Esophagus mucosa (tissue), 1 donor: ENCODE measurements around the gene WFDC2. TPM values are rescaled to one million over a fixed set of nuclear protein-coding genes. Genes with fewer than 3 reads are reported as not detected.

Experiments
- ATAC-seq: fragments of 200-7000 bp; cut with Tn5 transposase; one replicate; pipeline ENCODE4 v1.9.1; 2020
- total RNA-seq: library from RNA; stranded (reverse); gene quantifications from one replicate; pipeline ENCODE4 v1.2.4, GENCODE V29; 2023
- donor health status: DM: yes; HTN: yes; CAD: no.

Gene WFDC2, protein sequence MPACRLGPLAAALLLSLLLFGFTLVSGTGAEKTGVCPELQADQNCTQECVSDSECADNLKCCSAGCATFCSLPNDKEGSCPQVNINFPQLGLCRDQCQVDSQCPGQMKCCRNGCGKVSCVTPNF
- total RNA-seq = 37.9 TPM

- ATAC-seq = peak; percentile 60
These were observed at the start of gene WFDC2 for GRCh38 chr20:45469336-45470261. WFDC2 (plus strand) TSS chr20:45469753; CDS start chr20:45469782, 29 bp downstream.

DNA sequence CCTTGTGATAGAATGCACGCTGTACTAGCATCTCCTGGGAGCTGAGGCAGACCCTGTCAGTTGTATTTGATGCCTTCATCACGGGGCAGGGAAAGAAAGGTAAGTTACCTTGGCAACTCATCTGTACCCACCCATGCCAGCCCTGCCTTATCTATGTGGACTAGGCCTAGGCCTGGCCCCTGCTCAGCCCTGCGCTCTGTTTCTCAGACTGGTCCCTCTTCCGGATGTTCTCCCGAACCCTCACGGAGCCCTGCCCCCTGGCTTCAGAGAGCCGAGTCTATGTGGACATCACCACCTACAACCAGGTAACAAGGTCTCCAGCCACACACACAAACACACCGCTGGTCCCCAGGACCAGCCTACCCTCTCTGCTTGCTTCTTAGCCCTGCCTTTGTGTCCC is 49.4 kb upstream of the WFDC2 start:
- no peak for ATAC-seq

- ATAC-seq = no peak
These were observed 45.9 kb upstream of the WFDC2 start for GRCh38 chr20:45423700-45424099.

- ATAC-seq = no peak
These were observed 44.0 kb upstream of the WFDC2 start for GRCh38 chr20:45425561-45425960.

- ATAC-seq = no peak
These were observed 43.1 kb upstream of the WFDC2 start for GRCh38 chr20:45426320-45427016.

DNA sequence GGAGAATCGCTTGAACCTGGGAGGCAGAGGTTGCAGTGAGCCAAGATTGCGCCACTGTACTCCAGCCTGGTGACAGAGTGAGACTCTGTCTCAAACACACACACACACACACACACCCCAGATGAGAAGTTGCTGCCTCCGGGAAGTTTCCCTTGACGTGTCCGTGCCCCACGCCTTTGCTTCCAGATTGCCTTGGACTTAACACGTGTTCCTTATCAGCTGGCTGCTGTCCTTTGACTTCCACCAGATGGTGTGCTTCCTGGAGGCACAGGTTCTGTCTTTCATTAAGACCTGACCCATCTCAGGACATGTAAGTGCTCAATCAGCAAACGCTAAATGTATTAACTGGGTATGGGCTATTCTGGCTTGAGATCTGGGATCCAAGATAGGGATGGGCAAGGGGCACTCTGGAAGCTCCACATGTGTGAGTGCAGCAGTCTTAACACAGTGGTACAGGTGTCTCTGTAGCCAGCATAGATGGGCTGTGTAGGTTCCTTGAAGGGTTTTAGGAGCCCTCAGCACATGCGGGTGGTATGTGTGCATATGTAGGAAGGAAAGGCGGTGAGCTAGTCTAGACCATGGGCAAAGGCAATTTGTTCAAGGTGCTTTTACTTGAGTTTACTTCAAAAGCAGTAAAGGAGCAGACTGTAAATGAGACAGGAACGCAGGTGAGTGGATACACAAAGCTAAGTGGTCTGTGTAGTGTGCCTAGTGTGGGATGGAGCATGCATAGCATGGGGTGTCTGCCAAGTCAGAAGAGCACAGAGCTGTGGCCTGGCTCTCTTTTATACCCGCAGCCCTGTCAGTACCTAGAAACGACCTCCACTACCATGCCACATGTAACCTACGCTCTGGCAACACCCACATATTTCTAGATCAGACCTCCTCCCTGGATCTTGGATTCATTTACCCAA is 42.1 kb upstream of the WFDC2 start:
- ATAC-seq = no peak

DNA sequence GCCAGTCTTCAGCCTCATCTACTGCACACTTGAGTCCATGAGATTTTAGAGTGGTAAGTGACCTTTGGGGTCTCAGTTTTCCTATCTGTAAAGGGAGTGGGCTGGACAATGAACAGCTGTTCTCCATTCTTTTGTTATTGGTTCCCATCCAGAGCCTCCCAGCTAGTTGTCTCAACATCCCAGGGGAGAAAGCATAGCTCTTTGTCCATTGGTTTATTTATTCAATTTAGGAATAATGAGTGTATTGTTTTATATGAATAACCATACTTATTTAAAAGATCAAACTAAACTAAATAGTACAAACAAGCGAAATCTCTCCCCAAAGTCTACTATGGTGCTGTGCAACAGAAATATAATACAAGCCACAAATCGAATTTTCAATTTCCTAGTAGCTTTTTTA is 39.9 kb upstream of the WFDC2 start:
- ATAC-seq = no peak

GRCh38 chr20:45432294-45432693 is 37.3 kb upstream of the WFDC2 start:
- no peak for ATAC-seq

DNA sequence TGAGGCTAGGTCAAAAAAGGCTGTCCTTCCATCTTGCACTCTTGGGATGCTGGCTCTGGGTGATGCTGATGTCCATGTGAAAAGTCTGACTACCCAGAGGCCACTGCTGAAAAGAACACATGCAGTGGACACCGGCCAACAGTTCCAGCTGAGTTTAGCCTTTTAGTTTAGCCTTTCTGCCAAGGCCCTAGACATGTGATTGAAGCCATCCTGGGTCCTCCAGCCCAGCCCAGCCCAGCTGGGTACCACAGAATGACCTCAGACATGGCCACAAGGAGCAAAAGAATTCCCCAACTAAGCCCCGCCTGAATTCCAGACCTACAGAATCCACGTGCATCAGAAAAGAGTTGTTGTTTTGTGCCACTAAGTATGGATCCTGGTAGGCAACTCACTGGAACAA is 36.2 kb upstream of the WFDC2 start:
- ATAC-seq = no peak

DNA sequence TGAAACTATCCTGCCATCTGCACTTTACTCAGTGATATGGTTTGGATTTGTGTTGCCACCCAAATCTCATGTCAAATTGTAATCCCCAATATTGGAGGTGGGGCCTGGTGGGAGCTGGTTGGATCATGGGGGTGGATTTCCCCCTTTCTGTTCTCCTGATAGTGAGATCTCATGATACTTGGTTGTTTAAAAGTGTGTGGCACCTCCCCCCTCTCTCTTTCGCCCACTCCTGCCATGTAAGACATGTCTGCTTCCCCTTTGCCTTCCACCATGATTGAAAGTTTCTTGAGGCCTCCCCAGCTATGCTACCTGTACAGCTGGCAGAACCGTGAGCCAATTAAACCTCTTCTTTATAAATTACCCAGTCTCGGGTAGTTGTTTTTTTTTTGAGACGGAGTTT is 35.6 kb upstream of the WFDC2 start:
- no peak for ATAC-seq

DNA sequence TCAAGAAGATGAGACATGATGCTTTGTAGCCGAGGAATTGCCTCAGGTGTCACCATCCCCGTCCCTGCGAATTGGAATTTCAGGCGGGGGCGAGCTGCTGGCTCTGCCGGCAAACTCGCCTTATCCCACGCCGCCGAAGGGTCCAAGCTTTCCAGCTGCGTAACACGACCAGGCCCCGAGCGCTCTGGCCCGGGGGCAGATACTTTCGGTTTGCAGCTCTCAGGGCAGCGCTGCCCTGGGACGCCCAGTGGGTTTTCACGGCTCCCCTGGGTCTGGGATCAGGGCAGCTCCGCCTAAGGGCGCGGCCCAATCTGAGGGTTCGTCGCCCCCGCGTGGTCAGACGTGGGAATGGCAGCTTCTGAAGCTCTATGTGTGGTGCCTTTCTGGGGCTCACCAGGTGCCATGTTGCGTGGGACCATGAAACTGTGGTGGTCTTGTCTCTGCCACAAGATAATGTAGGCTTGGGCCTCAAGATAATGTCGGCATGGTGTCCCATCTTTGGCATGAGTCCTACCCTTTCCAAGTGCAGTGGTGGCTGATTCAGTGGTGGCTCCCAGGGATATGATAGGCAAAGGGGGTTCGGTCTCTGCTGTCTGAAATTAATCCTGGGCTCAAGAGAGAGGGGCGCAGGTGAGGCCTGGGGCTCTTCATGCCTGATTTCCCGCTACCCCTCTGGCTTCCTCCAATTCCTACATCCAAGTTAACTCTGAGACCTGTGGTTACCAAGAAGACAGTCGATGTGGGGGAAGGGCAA is 32.6 kb upstream of the WFDC2 start:
- peak; percentile 96 for ATAC-seq

DNA sequence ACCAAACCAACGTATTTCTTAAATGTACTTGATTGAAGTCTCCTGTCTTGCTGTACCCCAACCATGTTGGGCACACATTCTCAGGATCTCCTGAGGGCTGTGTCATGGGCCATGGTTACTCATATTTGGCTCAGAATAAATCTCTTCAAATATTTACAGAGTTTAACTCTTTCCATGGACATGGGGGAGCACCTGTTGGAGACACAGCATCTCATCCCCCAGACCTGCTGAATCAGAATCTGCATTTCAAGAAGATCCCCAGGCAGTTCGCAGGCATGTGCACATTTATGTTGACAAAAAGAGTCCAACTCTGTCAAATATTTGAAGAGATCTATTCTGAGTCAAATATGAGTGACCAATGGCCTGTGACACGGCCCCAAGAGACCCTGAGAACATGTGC is 29.1 kb upstream of the WFDC2 start:
- ATAC-seq = no peak

DNA sequence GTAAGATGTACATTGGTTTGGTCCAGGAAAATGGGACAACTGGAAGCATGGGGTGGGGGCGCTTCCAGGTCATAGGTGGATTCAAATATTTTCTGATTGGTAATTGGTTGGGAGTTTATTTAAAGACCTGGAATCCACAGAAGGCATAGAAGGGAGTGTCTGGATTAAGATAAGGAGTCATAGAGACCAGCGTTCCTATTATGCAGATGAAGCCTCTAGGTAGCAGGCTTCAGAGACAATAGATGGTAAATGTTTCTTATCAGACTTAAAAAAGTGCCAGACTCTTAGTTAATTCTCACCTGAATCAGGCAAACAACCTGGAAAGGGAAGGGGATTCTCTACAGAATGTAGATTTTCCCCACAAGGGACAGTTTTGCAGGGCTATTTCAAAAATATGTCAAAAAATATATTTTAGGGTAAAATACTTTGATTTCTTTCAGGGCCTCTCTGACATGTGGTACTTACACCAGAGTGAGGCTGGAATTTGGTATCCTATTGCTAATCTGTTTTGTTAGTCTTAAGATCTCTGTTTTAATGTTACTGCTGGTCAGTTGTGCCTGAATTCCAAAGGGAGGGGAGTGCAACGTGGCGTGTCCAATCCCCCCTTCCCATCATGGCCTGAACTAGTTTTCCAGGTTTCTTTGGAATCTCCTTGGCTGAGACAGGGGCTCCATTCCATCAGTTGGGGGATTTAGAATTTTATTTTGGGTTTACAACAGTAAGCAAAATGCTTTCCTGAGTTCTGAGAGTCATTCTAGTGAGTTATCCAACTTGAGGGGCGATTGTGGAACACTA is 28.5 kb upstream of the WFDC2 start:
- ATAC-seq = no peak

DNA sequence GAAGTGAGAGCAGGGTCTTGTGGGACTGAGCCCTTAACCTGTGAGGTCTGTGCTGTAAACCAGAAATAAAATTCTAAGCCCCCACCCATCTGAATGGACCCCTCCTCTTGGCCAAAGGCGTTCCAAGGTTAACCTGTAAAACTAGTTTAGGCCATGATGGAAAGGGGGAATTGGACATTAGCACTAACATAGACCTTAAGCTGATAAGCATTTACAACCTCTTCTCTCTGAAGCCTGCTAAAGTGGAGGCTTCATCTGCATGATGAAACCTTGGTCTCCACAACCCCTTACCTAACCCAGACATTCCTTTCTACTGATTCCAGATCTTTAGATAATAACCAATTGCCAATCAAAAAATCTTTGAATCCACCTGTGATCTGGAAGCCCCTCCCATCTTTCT is 27.8 kb upstream of the WFDC2 start:
- ATAC-seq = no peak

DNA sequence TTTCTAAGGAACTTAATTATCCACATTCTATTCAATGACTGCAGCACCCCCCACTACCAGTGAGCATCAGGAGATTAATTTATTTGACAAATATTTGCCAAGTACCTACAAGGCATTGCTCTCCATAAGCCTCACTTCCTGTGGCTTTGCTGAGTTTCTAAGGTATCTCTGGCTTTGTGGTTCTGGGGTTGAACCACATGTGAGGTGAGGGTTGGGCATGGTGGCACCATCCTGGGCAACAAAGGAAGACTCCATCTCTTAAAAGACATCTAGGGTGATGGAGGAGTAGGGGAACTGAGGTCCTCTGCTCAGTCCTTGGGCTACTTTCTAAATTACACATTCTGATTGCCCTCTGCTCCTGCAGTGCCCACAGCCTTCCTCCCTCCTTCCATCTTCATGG is 25.5 kb upstream of the WFDC2 start:
- no peak for ATAC-seq

DNA sequence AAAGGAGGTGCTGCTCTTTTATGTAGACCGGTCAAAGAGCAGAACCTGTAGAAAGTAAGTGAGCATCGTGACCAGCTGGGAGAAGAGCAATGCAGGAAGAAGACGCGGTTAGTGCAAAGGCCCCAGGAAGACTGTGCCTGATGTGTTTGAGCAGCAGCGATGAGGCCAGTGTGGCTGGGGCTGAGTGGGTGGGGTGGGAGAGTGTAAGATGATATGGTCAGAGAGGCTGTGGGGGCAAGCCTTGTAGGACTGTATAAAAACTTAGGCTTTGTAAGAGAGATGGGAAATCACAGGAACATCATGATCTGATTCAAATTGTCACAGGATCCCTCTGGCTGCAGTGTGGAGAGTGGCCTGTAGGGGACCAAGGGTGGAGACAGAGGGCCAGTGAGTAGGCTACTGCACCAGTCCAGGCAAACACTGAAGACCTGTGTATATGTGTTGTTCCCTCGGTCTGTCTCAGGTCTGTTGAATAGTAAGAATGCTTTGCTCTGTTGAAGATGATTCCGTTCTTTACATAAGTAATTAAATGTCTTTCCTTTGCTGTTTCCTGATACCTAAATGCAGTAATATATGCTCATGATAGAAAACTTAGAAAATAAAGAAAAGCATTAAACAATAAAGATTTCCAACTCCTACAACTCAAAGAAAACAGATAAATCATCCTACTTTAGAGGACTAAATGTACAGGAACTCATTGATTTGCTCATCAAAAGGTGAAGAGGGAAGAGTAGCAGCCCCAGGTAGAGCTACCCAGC is 23.6 kb upstream of the WFDC2 start:
- peak; percentile 67 for ATAC-seq

- no peak for ATAC-seq
These were observed 21.3 kb upstream of the WFDC2 start for GRCh38 chr20:45448270-45448669.

DNA sequence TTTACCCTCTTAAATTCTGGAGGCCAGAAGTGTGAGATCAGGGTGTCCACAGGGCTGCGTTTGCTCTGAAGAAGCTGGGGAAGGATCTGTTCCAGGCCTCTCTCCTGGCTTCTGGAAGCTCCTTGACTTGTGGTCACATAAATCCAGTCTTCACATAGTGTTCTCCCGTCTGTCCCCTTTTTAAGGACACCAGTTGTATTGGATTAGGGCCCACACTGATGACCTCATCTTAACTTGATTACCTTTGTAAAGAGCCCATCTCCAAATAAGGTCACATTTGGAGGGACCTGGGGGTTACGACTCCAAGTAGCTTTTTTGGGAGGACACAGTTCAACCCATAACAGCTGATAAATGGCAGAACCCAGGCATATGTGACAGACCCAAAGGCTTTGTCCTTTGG is 20.0 kb upstream of the WFDC2 start:
- ATAC-seq = no peak

- ATAC-seq = peak; percentile 31
These were observed 19.3 kb upstream of the WFDC2 start for GRCh38 chr20:45450097-45450818.
